Mesenchymal stem cell (in vitro differentiated cells and primary cell): ENCODE results near the gene KIF26A.

Experiments
- DNase-seq: peaks from one replicate; pipeline ENCODE4 v3.0.0-alpha.2; 2013
- H2AFZ ChIP-seq: one replicate; pipeline ENCODE4 v1.6.1; 2013; ENCODE audit warnings: low read depth, mild to moderate bottlenecking, control low read depth, inconsistent platforms, low read length, moderate library complexity
- H2AK5ac ChIP-seq: 2 replicates; pipeline ENCODE4 v1.6.1; 2013; ENCODE audit warnings: low read length, moderate library complexity, mild to moderate bottlenecking, inconsistent platforms; ENCODE audit not compliant: severe bottlenecking
- H2BK120ac ChIP-seq: one replicate; pipeline ENCODE4 v1.6.1; 2013; ENCODE audit warnings: low read depth, mild to moderate bottlenecking, inconsistent platforms, low read length, moderate library complexity
- H2BK12ac ChIP-seq, 2 experiments: one replicate each; pipeline ENCODE4 v1.6.1; 2013; ENCODE audit warnings: inconsistent platforms in 2 of 2, low read length in 2 of 2, mild to moderate bottlenecking in 2 of 2, moderate library complexity in 2 of 2, control low read depth in 1 of 2
- H2BK15ac ChIP-seq: one replicate; pipeline ENCODE4 v1.6.1; 2013; ENCODE audit warnings: mild to moderate bottlenecking, low read depth, inconsistent platforms; ENCODE audit not compliant: poor library complexity, severe bottlenecking
- H2BK5ac ChIP-seq: 2 replicates; pipeline ENCODE4 v1.6.1; 2013; ENCODE audit warnings: low read depth, mild to moderate bottlenecking, low read length, control low read depth, inconsistent platforms; ENCODE audit not compliant: poor library complexity, severe bottlenecking
- H3K14ac ChIP-seq, 2 experiments: one replicate each; pipeline ENCODE4 v1.6.1; 2013; ENCODE audit warnings: inconsistent platforms in 2 of 2, low read length in 2 of 2, control low read depth in 1 of 2, mild to moderate bottlenecking in 1 of 2, moderate library complexity in 1 of 2
- H3K18ac ChIP-seq, 2 experiments: one replicate each; pipeline ENCODE4 v1.6.1; 2013; ENCODE audit warnings: inconsistent platforms in 2 of 2, low read length in 2 of 2, control low read depth in 1 of 2, low read depth in 1 of 2, mild to moderate bottlenecking in 1 of 2
- H3K23ac ChIP-seq, 2 experiments: one replicate each; pipeline ENCODE4 v1.6.1; 2013; ENCODE audit warnings: inconsistent platforms in 2 of 2, low read length in 2 of 2, mild to moderate bottlenecking in 2 of 2, moderate library complexity in 2 of 2, control low read depth in 1 of 2
- H3K27ac ChIP-seq: 2 replicates; pipeline ENCODE4 v1.5.1; 2013; ENCODE audit warnings: mild to moderate bottlenecking, moderate library complexity, low read length, control low read depth, inconsistent platforms; ENCODE audit not compliant: poor library complexity, severe bottlenecking
- H3K27me3 ChIP-seq, 2 experiments: 2 replicates each; pipeline versions ENCODE4 v1.6.1 to v1.7.0; 2013; ENCODE audit warnings: low read length in 2 of 2, mild to moderate bottlenecking in 2 of 2, moderate library complexity in 2 of 2, control low read depth in 1 of 2, inconsistent platforms in 1 of 2; ENCODE audit not compliant: control insufficient read depth in 1 of 2, insufficient read depth in 1 of 2
- H3K36me3 ChIP-seq, 2 experiments: 2 replicates each; pipeline versions ENCODE4 v1.6.1 to v1.7.0; 2013; ENCODE audit warnings: low read length in 2 of 2, control low read depth in 1 of 2, inconsistent platforms in 1 of 2, low read depth in 1 of 2, mild to moderate bottlenecking in 1 of 2; ENCODE audit not compliant: insufficient read depth in 2 of 2, control insufficient read depth in 1 of 2
- H3K4ac ChIP-seq, 2 experiments: one replicate each; pipeline ENCODE4 v1.6.1; 2013; ENCODE audit warnings: inconsistent platforms in 2 of 2, low read length in 2 of 2, mild to moderate bottlenecking in 2 of 2, moderate library complexity in 2 of 2, control low read depth in 1 of 2, low read depth in 1 of 2
- H3K4me1 ChIP-seq: 2 replicates; pipeline ENCODE4 v1.6.1; 2013; ENCODE audit warnings: low read depth, low read length, control low read depth; ENCODE audit not compliant: control insufficient read depth, insufficient read depth
- H3K4me2 ChIP-seq: 2 replicates; pipeline ENCODE4 v1.6.1; 2013; ENCODE audit warnings: low read length, mild to moderate bottlenecking, inconsistent platforms; ENCODE audit not compliant: poor library complexity, severe bottlenecking
- H3K4me3 ChIP-seq, 2 experiments: 2 replicates each; pipeline versions ENCODE4 v1.5.1 to v1.7.0; 2013; ENCODE audit warnings: low read length in 2 of 2, mild to moderate bottlenecking in 2 of 2, control low read depth in 1 of 2, low read depth in 1 of 2; ENCODE audit not compliant: insufficient read depth in 1 of 2
- H3K79me1 ChIP-seq: replicated peaks from 2 replicates; pipeline ENCODE4 v1.6.1; 2013; ENCODE audit warnings: mild to moderate bottlenecking, control low read depth, low read length, inconsistent platforms; ENCODE audit not compliant: poor library complexity, severe bottlenecking
- H3K9ac ChIP-seq: 2 replicates; pipeline ENCODE4 v1.7.0; 2013; ENCODE audit warnings: mild to moderate bottlenecking, low read length, moderate library complexity
- H3K9me3 ChIP-seq: 2 replicates; pipeline ENCODE4 v1.7.0; 2013; ENCODE audit warnings: mild to moderate bottlenecking, low read length; ENCODE audit not compliant: control insufficient read depth
- H4K8ac ChIP-seq: one replicate; pipeline ENCODE4 v1.6.1; 2013; ENCODE audit warnings: inconsistent platforms, mild to moderate bottlenecking, low read length, moderate library complexity
- H4K91ac ChIP-seq: one replicate; pipeline ENCODE4 v1.6.1; 2013; ENCODE audit warnings: mild to moderate bottlenecking, low read length, inconsistent platforms
- WGBS: methylation state at CpG from one replicate; pipeline ENCODE4 v1.1.7; 2013; ENCODE audit warnings: mixed read lengths; 5-methylcytosine and 5-hydroxymethylcytosine counted together

Gene KIF26A

DNA sequence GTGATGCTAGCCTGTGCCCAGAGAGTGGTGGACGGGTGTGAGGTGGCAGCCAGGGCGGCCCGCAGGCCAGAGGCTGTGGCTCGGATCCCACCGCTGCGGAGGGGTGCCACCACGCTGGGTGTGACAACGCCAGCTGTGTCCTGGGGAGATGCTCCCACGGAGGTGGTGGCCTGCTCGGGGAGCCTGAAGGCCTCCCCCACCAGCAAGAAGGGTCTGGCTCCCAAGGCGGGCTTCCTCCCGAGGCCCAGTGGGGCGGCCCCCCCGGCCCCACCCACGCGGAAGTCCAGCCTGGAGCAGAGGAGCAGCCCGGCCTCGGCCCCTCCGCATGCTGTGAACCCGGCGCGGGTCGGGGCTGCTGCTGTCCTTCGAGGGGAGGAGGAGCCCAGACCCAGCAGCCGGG, 38.2 kb downstream of the KIF26A start:
- no peaks in the 10 kb centered on the region for H3K9me3 ChIP-seq
- 97% methylated on average over 25 of the region's 25 CpGs for WGBS
- no peak overlapping the region for H3K4me2 ChIP-seq
- no peak overlapping the region for H3K23ac ChIP-seq
- H4K91ac ChIP-seq, result no peak overlapping the region
- no peak overlapping the region for H3K4ac ChIP-seq
- H2BK120ac ChIP-seq, result no peak overlapping the region
- H3K4me3 ChIP-seq, result no peak overlapping the region
- H3K9ac ChIP-seq, result no peak overlapping the region
- no peak overlapping the region for H3K18ac ChIP-seq
- DNase-seq, result no peak
- H3K4me1 ChIP-seq, result no peaks in the 10 kb centered on the region
- no peak overlapping the region for H2AFZ ChIP-seq
- H2AK5ac ChIP-seq, result no peak overlapping the region
- H3K27me3 ChIP-seq, result no peaks in the 10 kb centered on the region
- H2BK5ac ChIP-seq, result no peak overlapping the region
- H2BK15ac ChIP-seq, result no peak overlapping the region
- H4K8ac ChIP-seq, result no peak overlapping the region
- H3K79me1 ChIP-seq, result no peaks in the 10 kb centered on the region
- no peak overlapping the region for H2BK12ac ChIP-seq
- peaks cover 0 to 3% of the 10 kb centered on the region in 2 experiments for H3K36me3 ChIP-seq
- no peak overlapping the region for H3K14ac ChIP-seq
- H3K27ac ChIP-seq, result no peak overlapping the region

DNA sequence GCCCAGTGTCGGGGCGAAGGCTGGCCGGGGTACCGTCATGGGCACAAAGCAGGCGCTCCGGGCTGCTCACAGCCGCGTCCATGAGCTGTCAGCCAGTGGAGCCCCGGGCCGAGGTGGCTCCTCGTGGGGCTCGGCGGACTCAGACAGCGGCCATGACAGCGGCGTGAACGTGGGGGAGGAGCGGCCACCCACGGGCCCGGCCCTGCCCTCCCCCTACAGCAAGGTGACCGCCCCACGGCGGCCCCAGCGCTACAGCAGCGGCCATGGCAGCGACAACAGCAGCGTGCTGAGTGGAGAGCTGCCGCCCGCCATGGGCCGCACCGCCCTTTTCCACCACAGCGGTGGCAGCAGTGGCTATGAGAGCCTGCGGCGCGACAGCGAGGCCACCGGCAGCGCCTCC, 39.0 kb downstream of the KIF26A start:
- H3K9me3 ChIP-seq, result no peaks in the 10 kb centered on the region
- no peaks in the 10 kb centered on the region for H3K4me1 ChIP-seq
- H4K91ac ChIP-seq, result no peak overlapping the region
- no peak overlapping the region for H3K9ac ChIP-seq
- H3K36me3 ChIP-seq, result peaks cover 0 to 3% of the 10 kb centered on the region in 2 experiments
- no peak for DNase-seq
- no peak overlapping the region for H2BK120ac ChIP-seq
- H2BK12ac ChIP-seq, result no peak overlapping the region
- H3K27ac ChIP-seq, result no peak overlapping the region
- no peak overlapping the region for H3K14ac ChIP-seq
- no peaks in the 10 kb centered on the region for H3K79me1 ChIP-seq
- no peak overlapping the region for H4K8ac ChIP-seq
- no peak overlapping the region for H3K4me3 ChIP-seq
- no peak overlapping the region for H2BK15ac ChIP-seq
- no peak overlapping the region for H2BK5ac ChIP-seq
- H3K27me3 ChIP-seq, result no peaks in the 10 kb centered on the region
- WGBS, result 95% methylated on average over 38 of the region's 38 CpGs
- no peak overlapping the region for H3K18ac ChIP-seq
- H2AK5ac ChIP-seq, result no peak overlapping the region
- H3K23ac ChIP-seq, result no peak overlapping the region
- H2AFZ ChIP-seq, result no peak overlapping the region
- H3K4me2 ChIP-seq, result no peak overlapping the region
- H3K4ac ChIP-seq, result no peak overlapping the region

DNA sequence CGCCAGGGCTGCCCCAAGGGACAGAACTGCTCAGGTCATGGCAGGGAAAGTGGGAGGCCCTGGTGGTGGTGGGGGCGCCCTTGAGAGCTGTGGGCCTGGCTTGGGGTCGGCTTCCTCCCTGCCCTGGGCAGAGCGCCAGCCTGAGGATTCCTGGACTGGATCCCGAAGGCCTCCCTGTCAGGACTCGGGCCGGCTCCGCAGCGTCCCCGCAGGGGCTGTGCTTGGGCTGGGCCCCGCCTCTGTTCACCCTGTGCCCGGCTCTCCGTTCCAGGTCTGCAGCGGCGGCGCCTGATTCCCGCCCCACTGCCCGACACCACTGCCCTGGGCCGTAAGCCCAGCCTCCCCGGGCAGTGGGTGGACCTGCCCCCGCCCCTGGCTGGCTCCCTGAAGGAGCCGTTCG, 39.9 kb downstream of the KIF26A start:
- Histone ChIP-seq H2BK12ac (no peak overlapping the region), H3K18ac (no peak overlapping the region), H2AK5ac (no peak overlapping the region), H2BK5ac (no peak overlapping the region), H3K4ac (no peak overlapping the region), H3K4me1 (no peaks in the 10 kb centered on the region), H3K4me3 (no peak overlapping the region), H3K14ac (no peak overlapping the region), H2BK120ac (no peak overlapping the region), H3K9me3 (no peaks in the 10 kb centered on the region), H3K36me3 (peaks cover 0 to 3% of the 10 kb centered on the region in 2 experiments), H3K9ac (no peak overlapping the region), H2BK15ac (no peak overlapping the region), H3K27ac (no peak overlapping the region), H4K8ac (no peak overlapping the region), H4K91ac (no peak overlapping the region), H3K79me1 (no peaks in the 10 kb centered on the region), H3K23ac (no peak overlapping the region), H2AFZ (no peak overlapping the region), H3K27me3 (no peaks in the 10 kb centered on the region), H3K4me2 (no peak overlapping the region)
- WGBS, result 91% methylated on average over 22 of the region's 23 CpGs
- no peak for DNase-seq

DNA sequence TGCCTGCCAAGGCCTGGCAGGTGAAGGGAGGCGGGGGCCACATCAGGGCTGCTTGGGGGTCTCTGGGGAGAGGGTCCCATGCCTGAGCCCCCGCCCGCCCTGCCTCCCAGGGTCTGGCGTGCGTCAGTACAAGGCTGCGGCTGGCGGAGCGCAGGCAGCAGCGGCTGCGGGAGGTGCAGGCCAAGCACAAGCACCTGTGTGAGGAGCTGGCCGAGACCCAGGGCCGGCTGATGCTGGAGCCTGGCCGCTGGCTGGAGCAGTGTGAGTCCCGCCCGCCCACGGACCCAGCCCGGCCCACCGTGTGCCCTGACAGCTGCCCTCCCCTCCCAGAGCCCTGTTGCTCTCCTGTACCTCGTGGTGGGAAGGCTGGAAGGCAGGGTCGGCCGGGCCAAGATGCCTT, 40.7 kb downstream of the KIF26A start:
- H2BK120ac ChIP-seq, result no peak overlapping the region
- H4K91ac ChIP-seq, result no peak overlapping the region

More for the DNA sequence above, 40.7 kb downstream of the KIF26A start:
- H3K18ac ChIP-seq, result no peak overlapping the region
- no peak for DNase-seq
- no peaks in the 10 kb centered on the region for H3K27me3 ChIP-seq
- no peak overlapping the region for H3K27ac ChIP-seq
- H2BK15ac ChIP-seq, result no peak overlapping the region
- no peak overlapping the region for H2AK5ac ChIP-seq
- H3K4me1 ChIP-seq, result no peaks in the 10 kb centered on the region
- H3K23ac ChIP-seq, result no peak overlapping the region
- no peak overlapping the region for H3K4me3 ChIP-seq
- WGBS, result 96% methylated on average over 21 of the region's 21 CpGs
- no peak overlapping the region for H2BK5ac ChIP-seq
- H3K36me3 ChIP-seq, result peaks cover 0 to 3% of the 10 kb centered on the region in 2 experiments
- H2AFZ ChIP-seq, result no peak overlapping the region
- no peaks in the 10 kb centered on the region for H3K9me3 ChIP-seq
- no peak overlapping the region for H3K4ac ChIP-seq
- no peak overlapping the region for H3K4me2 ChIP-seq
- no peak overlapping the region for H4K8ac ChIP-seq
- no peak overlapping the region for H2BK12ac ChIP-seq
- H3K9ac ChIP-seq, result no peak overlapping the region
- no peaks in the 10 kb centered on the region for H3K79me1 ChIP-seq
- no peak overlapping the region for H3K14ac ChIP-seq
